ENCODE data around the gene NES.

NES gene

DNA sequence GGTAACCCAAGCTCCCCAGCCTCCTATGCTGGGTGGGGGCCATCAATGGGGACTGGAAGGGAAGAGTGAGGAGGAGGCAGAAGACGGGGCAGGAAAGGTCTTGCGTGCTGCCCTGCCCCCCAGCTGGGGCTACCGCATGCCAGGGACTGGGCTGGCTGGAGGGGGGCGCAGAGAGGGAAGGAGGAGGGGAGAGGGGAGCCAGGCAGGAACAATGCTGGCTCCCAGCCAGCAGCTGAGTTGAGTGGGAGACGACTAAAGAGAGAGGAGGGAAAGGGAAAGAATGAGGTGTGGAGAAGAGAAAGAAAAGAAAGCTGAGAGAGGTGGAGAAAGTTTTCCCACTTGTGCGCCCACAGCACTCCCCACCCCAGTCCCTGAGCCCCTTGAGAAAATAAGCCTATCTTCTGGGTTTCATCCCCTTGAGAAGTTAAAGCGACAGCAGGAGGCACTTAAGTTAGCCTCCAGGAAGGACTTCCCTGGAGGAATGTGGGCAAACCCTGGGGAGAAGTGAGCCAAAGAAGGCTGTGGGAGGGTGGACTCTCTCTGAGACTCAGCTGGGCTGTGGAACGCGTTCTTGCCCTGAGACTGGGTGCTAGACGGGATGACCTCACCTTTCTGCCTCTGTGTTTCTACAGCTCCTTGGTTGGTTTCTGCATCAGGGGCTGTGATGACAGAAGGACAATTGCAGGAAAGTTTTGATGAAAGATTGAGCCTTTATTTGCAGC lies 12.9 kb upstream of the NES start:
- DNase-seq (ENCODE audit: low read depth) = no peak
- TF ChIP-seq POLR2A (IDR thresholded peaks at IDR 0.05; ENCODE audit: extremely low read depth, insufficient read length) (no peak), CTCF (IDR thresholded peaks at IDR 0.05; ENCODE audit: low read depth, low read length) (no peak), MYC (IDR thresholded peaks at IDR 0.05; ENCODE audit: low read depth, low read length) (no peak), MAX (IDR thresholded peaks at IDR 0.05; ENCODE audit: low read depth, low read length) (no peak)
- no peak overlapping the region for H3K4me3 ChIP-seq (ENCODE audit: low read depth, low read length)

DNA sequence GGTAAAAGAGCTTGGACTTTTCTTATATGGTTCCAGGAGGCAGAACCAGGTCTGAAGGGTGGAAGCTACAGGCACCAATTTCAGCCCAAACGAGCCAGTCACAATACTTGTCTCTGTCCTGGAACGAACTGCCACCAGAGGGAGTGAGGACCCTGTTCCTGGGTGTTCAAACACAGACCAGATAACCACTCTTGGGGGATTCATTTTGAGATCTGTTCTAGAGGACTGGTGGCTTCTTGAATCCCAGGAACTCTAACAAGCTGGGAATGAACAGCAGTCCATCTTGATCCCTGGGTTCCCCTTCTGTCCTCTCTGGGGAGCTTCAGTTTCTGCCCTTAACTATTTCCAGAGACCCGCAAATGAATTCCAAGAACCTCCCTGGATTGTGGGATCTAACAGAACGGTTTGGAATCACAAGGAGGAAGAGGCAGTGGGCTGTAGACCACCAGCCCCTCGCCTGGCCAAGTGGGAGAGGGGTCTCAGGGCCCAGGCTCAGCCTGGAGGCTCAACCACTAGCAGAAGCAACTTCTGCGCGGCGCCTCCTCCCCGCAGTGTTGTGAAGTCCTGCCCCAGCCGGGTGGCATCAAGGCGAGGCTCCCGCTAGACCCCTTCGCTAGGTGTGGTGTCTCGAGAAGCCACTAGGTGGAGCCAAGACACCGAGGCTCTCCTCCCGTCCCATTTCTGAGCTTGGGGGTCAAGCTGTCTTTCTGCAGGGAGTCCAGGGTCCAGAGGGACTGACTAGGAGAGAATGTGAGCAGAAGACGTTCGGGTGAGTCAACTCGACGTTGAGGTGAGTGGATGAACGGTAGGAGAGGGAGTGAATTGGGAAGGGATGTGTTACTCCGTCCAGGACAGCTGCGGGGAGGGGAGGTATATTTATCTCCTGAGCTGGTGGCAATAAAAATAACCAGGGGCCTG lies 12.1 kb upstream of the NES start:
- DNase-seq (ENCODE audit: low read depth) = peak; percentile 85
- no peak overlapping the region for H3K4me3 ChIP-seq (ENCODE audit: low read depth, low read length)

DNA sequence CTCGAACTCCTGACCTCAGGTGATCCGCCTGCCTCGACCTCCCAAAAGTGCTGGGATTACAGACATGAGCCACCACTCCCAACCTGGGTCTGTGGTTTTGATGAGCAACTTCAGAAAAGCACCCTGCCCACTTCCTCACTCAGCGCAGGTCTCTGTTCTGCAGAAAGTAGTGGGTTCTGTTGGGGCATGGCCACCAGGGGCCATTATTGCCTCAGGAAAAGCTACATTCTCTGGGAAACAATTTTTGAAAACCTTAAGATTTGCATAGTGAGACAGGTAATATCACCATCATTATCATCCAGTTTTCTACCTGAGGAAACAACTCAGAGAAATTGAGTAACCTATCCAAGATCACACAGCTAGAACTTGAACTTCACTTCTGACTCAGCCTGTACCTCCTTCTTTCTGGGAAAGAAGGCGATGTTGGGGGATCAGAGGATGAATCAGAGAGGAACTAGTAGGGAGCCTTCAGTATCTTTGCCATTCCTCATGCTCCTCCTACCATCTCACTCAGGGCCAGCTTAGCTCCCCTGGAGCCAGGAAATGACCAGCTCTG lies 7.1 kb upstream of the NES start:
- no peak overlapping the region for H3K4me3 ChIP-seq (ENCODE audit: low read depth, low read length)
- DNase-seq (ENCODE audit: low read depth) = peak; percentile 46
- peak; percentile 22 for TF ChIP-seq CTCF (IDR thresholded peaks at IDR 0.05; ENCODE audit: low read depth, low read length)
- TF ChIP-seq MYC (IDR thresholded peaks at IDR 0.05; ENCODE audit: low read depth, low read length) = no peak

More for the DNA sequence above, 12.1 kb upstream of the NES start:
- TF ChIP-seq MAX (IDR thresholded peaks at IDR 0.05; ENCODE audit: low read depth, low read length) (no peak), CTCF (IDR thresholded peaks at IDR 0.05; ENCODE audit: low read depth, low read length) (peak; percentile 87)

DNA sequence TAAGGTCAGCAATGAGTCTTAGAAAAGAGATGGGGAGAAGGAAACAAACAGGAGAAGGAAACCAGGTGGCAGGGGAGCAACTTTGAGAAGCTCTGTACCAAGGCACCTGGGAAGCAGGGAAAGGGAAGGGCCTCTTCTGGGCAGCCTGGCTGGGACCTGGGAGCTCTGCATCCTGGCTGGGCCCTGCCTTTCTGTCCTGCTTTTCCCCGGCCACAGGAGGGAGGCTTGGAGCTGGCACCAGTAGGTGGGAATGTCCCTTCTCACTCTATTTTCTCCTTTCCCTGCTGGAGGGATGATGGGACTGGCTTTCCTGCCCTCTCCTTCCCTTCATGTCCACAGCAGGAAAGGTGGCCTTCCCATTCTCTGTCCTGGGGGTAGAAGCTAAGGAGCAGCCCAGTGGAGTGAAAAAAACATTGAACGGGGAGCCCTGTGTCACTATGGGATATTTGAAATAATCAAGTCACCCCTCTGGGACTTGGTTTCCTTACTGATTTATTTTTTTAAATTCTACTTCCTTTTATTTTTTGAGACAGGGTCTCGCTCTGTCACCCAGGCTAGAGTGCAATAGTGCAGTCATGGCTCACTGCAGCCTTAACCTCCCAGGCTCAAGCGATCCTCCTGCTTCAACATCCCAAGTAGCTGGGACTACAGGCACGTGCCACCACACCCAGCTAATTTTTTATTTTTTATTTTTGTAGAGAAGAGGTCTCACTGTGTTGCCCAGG lies 5.1 kb upstream of the NES start:
- TF ChIP-seq POLR2A (IDR thresholded peaks at IDR 0.05; ENCODE audit: extremely low read depth, insufficient read length) (no peak), CTCF (IDR thresholded peaks at IDR 0.05; ENCODE audit: low read depth, low read length) (no peak), MYC (IDR thresholded peaks at IDR 0.05; ENCODE audit: low read depth, low read length) (no peak), MAX (IDR thresholded peaks at IDR 0.05; ENCODE audit: low read depth, low read length) (no peak)
- H3K4me3 ChIP-seq (ENCODE audit: low read depth, low read length) = no peak overlapping the region
- no peak for DNase-seq (ENCODE audit: low read depth)

DNA sequence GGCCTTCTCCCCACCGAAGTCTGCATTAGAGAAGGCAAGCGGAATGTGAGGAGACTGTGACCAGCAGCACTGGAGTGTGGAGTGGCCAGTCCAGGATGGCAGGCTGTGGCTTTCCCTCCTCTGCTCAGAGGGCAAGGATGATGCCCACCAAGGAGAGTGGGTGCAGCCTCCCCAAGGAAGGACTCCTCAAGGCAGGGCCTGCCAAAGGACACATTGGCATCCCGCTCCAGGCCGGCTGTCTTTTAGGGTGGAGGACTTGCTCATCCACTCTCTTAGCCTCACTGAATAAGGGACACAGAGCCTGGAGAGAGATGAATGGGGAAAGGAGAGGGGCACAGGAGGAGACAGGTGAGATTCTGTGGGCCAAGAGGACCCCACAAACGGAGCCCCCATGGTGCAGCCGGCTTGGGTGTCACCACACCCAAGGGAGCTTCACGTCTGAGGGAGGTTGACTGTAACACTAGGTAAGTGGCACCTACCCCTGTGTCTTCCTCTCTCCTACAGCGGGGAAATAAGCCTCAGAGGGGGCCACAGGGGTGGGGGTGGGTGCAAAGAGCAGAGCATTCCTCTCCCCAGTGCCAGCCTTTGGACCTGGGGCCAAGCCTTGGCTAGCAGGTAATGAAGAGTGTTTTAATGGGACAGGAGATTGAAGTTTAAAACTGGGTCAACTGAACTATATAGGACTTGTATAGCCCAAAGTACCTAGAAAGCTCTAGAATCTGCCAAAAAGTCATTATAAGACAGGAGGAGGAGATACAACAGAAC lies 4.2 kb upstream of the NES start:
- H3K4me3 ChIP-seq (ENCODE audit: low read depth, low read length) = no peak overlapping the region
- no peak for DNase-seq (ENCODE audit: low read depth)
- no peak for TF ChIP-seq POLR2A (IDR thresholded peaks at IDR 0.05; ENCODE audit: extremely low read depth, insufficient read length)
- TF ChIP-seq MAX (IDR thresholded peaks at IDR 0.05; ENCODE audit: low read depth, low read length) = no peak
